K562 (cell line): ENCODE results near the gene COL6A6. TPM values are rescaled to one million over a fixed set of nuclear protein-coding genes. Genes with fewer than 3 reads are reported as not detected.

ENCODE experiments used
- ATAC-seq: fragments of 200-7000 bp; cut with Tn5 transposase; 3 replicates; pipeline ENCODE4 v1.9.1; 2020; ENCODE audit warnings: moderate library complexity
- BruUV-seq: library from RNA; stranded (reverse); fragments of 400-500 nt; replicated peaks from 2 replicates; lab custom pipeline; 2021; lab: Mats Ljungman, UMichigan
- CTCF ChIA-PET: fragments of 300-600 bp; formaldehyde crosslinking; extraction: SDS; loops from one replicate; lab custom pipeline; 2021; ENCODE audit warnings: low intra/inter-chr PET ratio; lab: Yijun Ruan, JAX
- POLR2A ChIA-PET: fragments of 300-600, 350-650 bp; sonication (Branson Sonifier 250); formaldehyde crosslinking; extraction: SDS; loops from one replicate; lab custom pipeline; 2021; ENCODE audit warnings: antibody characterized with exemption, inconsistent platforms; lab: Yijun Ruan, JAX
- DNase-seq, 4 experiments: peaks; one replicate each; pipeline versions ENCODE4 v3.0.0 to v3.0.0-alpha.2; 2011 to 2018; ENCODE audit warnings: low spot score in 3 of 4, mixed read lengths in 3 of 4; ENCODE audit errors: extremely low read depth in 1 of 4
- FAIRE-seq: peaks from 2 replicates; lab custom pipeline; 2011; peaks lifted over from hg19 to GRCh38; lab: Jason Lieb, UNC
- H2AFZ ChIP-seq: 2 replicates; pipeline ENCODE4 v1.6.0; 2011; ENCODE audit warnings: low read depth, low read length, control low read depth, inconsistent platforms
- H3K27ac ChIP-seq: fragments of 200-600 bp; 3 replicates; pipeline ENCODE4 v1.8.0; 2011; ENCODE audit warnings: low read depth, mild to moderate bottlenecking, control low read depth, inconsistent platforms, low read length, moderate library complexity, mixed read lengths; ENCODE audit errors: extremely low read depth
- H3K27me3 ChIP-seq, 2 experiments: fragments of 300-600 bp in 1 of 2; 2 replicates in 1 of 2; 3 replicates in 1 of 2; pipeline versions ENCODE4 v1.6.0 to v1.8.0; 2011; ENCODE audit warnings: inconsistent platforms in 2 of 2, low read length in 2 of 2, mild to moderate bottlenecking in 1 of 2, mixed read lengths in 1 of 2, moderate library complexity in 1 of 2; ENCODE audit not compliant: control insufficient read depth in 2 of 2, insufficient read depth in 2 of 2
- H3K36me3 ChIP-seq: fragments of 300-600 bp; 3 replicates; pipeline ENCODE4 v1.8.0; 2011; ENCODE audit warnings: mild to moderate bottlenecking, low read length, inconsistent platforms; ENCODE audit not compliant: control insufficient read depth, insufficient read depth
- H3K4me1 ChIP-seq, 2 experiments: fragments of 200-600 bp in 1 of 2; replicated peaks in 1 of 2; 2 replicates in 1 of 2; 3 replicates in 1 of 2; pipeline versions ENCODE4 v1.5.1 to v1.8.0; 2011; ENCODE audit warnings: inconsistent platforms in 2 of 2, low read length in 2 of 2, mild to moderate bottlenecking in 1 of 2, mixed read lengths in 1 of 2, moderate library complexity in 1 of 2; ENCODE audit not compliant: control insufficient read depth in 2 of 2, insufficient read depth in 2 of 2
- H3K4me2 ChIP-seq: 2 replicates; pipeline ENCODE4 v1.6.1; 2011; ENCODE audit warnings: low read length, control low read depth, inconsistent platforms, mixed read lengths; ENCODE audit not compliant: insufficient read depth
- H3K4me3 ChIP-seq: fragments of 200-600 bp; sonication (generic), shearing (Covaris generic); 2 replicates; pipeline ENCODE4 v1.5.1; 2016; ENCODE audit warnings: control low read depth, inconsistent platforms
- H3K79me2 ChIP-seq: fragments of 200-600 bp; 3 replicates; pipeline ENCODE4 v1.8.0; 2011; ENCODE audit warnings: low read length, inconsistent platforms; ENCODE audit not compliant: control insufficient read depth, insufficient read depth
- H3K9ac ChIP-seq, 2 experiments: 2 replicates each; pipeline versions ENCODE4 v1.6.0 to v1.6.1; 2011; ENCODE audit warnings: low read depth in 2 of 2, low read length in 2 of 2, control low read depth in 1 of 2, inconsistent platforms in 1 of 2, mild to moderate bottlenecking in 1 of 2, mixed read lengths in 1 of 2; ENCODE audit not compliant: insufficient read depth in 1 of 2
- H3K9me1 ChIP-seq: one replicate; pipeline ENCODE4 v1.6.0; 2011; ENCODE audit warnings: inconsistent platforms, mild to moderate bottlenecking, low read length, moderate library complexity; ENCODE audit not compliant: control insufficient read depth, insufficient read depth
- H3K9me3 ChIP-seq: replicated peaks from 2 replicates; pipeline ENCODE4 v1.5.1; 2011; ENCODE audit warnings: low read depth, low read length, inconsistent platforms; ENCODE audit not compliant: control insufficient read depth, insufficient read depth
- H4K20me1 ChIP-seq: replicated peaks from 2 replicates; pipeline ENCODE4 v1.6.1; 2011; ENCODE audit warnings: low read length, inconsistent platforms, mixed read lengths; ENCODE audit not compliant: control insufficient read depth, insufficient read depth
- ASH1L ChIP-seq: fragments of 450-650 bp; IDR thresholded peaks from 2 replicates; pipeline ENCODE4 v1.6.1; 2018; ENCODE audit warnings: borderline replicate concordance, mild to moderate bottlenecking, low read depth; ENCODE audit not compliant: partially characterized antibody
- CBFA2T3 ChIP-seq: fragments of 450-650 bp; IDR thresholded peaks from 2 replicates; pipeline ENCODE4 v1.6.1; 2017
- DMBX1 ChIP-seq: fragments of 250-450 bp; sonication (Bioruptor Pico); IDR thresholded peaks from 2 replicates; pipeline ENCODE4 v1.8.0; 2022; ENCODE audit warnings: inconsistent platforms, mild to moderate bottlenecking, moderate library complexity, borderline replicate concordance
- MEIS2 ChIP-seq: fragments of 450-650 bp; IDR thresholded peaks from 2 replicates; pipeline ENCODE4 v1.6.1; 2014; ENCODE audit warnings: mild to moderate bottlenecking; ENCODE audit not compliant: partially characterized antibody
- SREBF1 ChIP-seq: fragments of 150-350 bp; IDR thresholded peaks from 2 replicates; pipeline ENCODE4 v1.6.1; 2014; ENCODE audit warnings: antibody characterized with exemption, low read depth, low read length, borderline replicate concordance
- ZBTB8A ChIP-seq: fragments of 450-650 bp; IDR thresholded peaks from 2 replicates; pipeline ENCODE4 v1.6.1; 2018; ENCODE audit warnings: mild to moderate bottlenecking, moderate library complexity; ENCODE audit not compliant: partially characterized antibody
- ZNF165 ChIP-seq: fragments of 250-450 bp; sonication (Bioruptor Pico); IDR thresholded peaks from 2 replicates; pipeline ENCODE4 v1.4.0; 2020; ENCODE audit warnings: borderline replicate concordance
- ZNF699 ChIP-seq: fragments of 250-450 bp; sonication (Bioruptor Pico); IDR thresholded peaks from 2 replicates; pipeline ENCODE4 v1.8.0; 2021; ENCODE audit warnings: mild to moderate bottlenecking, moderate library complexity; ENCODE audit not compliant: insufficient replicate concordance
- WGBS: fragments of 100-300 bp; shearing (Covaris generic); methylation state at CpG from one replicate; pipeline ENCODE4 v1.1.6; 2016; ENCODE audit warnings: low coverage, mixed read lengths; ENCODE audit not compliant: insufficient coverage; ENCODE audit errors: missing lambda C conversion rate; 5-methylcytosine and 5-hydroxymethylcytosine counted together
- in situ Hi-C: fragments of 300-500 bp; cut with MboI; formaldehyde crosslinking; loops from 4 replicates; pipeline ENCODE4 v1.15.0; 2018; ENCODE audit warnings: inconsistent platforms, mixed read lengths
- intact Hi-C: fragments of 100-400 bp; cut with micrococcal nuclease; formaldehyde crosslinking; loops from 2 replicates; pipeline ENCODE4 v1.14.2; 2022
- polyA plus RNA-seq, 8 experiments: library from polyadenylated mRNA; depleted of rRNA in 4 of 8; stranded (reverse) in 5 of 8; unstranded in 3 of 8; fragments of >200 nt; fragmentation: Nextera tagmentation in 2 of 8; fragmentation: Illumina TruSeq in 1 of 8; extraction: Ambion mirVana in 2 of 8; extraction: Trizol in 1 of 8; gene quantifications; 2 replicates each; pipeline versions ENCODE4 v1.2.1 to v1.2.3, GENCODE V29; 2011 to 2014; ENCODE audit warnings: inconsistent platforms in 1 of 8, missing spikeins in 1 of 8
- total RNA-seq, 7 experiments: library from RNA; depleted of rRNA in 6 of 7; stranded (reverse); fragments of >200 nt in 6 of 7; fragmentation: Illumina TruSeq in 2 of 7; extraction: Trizol in 2 of 7; gene quantifications; 2 replicates each; pipeline versions ENCODE4 v1.2.1 to v1.2.3, GENCODE V29; 2011 to 2021; ENCODE audit warnings: low replicate concordance in 1 of 7
- TF ChIP-seq, protein P1 (sequence below): fragments of 200-800 bp; sonication (Bioruptor generic); IDR thresholded peaks from 2 replicates; pipeline ENCODE4 v1.6.1; 2017; ENCODE audit warnings: missing genetic modification characterization, missing compliant biosample characterization
- TF ChIP-seq, protein P2 (sequence below): fragments of 250-450 bp; sonication (Bioruptor Pico); IDR thresholded peaks from 2 replicates; pipeline ENCODE4 v1.8.0; 2022; ENCODE audit warnings: moderate library complexity, mild to moderate bottlenecking, inconsistent platforms

Gene COL6A6
- total and polyA plus RNA-seq, 9 of the 15 experiments (the other 6 are each of a cell fraction or from before 2014, with no cell fraction given) = 0.03 to 0.04 (median 0.03) TPM; not detected in 4

DNA sequence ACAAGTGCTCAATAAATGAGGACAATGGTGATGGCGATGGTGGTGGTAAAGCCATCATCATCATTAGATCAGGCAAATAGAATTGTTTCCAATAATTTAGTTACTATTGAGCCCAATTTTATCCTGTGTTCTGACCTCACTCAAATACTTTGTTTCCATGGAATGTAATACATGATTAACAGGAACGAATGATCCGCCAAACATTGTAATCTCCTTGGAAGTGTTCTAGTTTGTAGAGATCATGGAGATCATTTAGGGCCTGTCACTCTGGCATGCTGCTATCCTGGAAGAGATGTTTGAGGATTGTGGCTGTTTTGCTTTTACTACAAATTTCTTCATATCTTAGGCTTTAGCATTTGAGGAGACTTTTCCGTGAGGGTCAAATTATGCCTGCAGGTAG is 2.8 kb downstream of the COL6A6 start:
- Histone ChIP-seq H3K36me3 (no peaks in the 10 kb centered on the region), H2AFZ (no peak overlapping the region), H3K9me3 (no peaks in the 10 kb centered on the region), H3K79me2 (no peaks in the 10 kb centered on the region), H3K4me3 (no peak overlapping the region), H3K27me3 (peaks cover 3 to 13% of the 10 kb centered on the region in 2 experiments; a peak in 4 of 5 replicates), H4K20me1 (no peaks in the 10 kb centered on the region), H3K9me1 (no peaks in the 10 kb centered on the region), H3K27ac (no peak overlapping the region), H3K9ac (no peak overlapping the region), H3K4me2 (no peak overlapping the region), H3K4me1 (peaks cover 0 to 7% of the 10 kb centered on the region in 2 experiments; a peak in 3 of 5 replicates)
- WGBS = 69% methylated on average over 4 of the region's 4 CpGs
- intact Hi-C loops = no loop called here
- no peak for DNase-seq
- in situ Hi-C loops = no loop called here
- CTCF ChIA-PET = no interaction called here
- no peak for TF ChIP-seq CBFA2T3
- no peak for TF ChIP-seq ASH1L
- no peak for TF ChIP-seq DMBX1 (CRISPR knock-in tag)
- TF ChIP-seq ZNF165 (CRISPR knock-in tag) = no peak
- TF ChIP-seq ZBTB8A = no peak
- no peak for TF ChIP-seq ZNF699 (CRISPR knock-in tag)
- TF ChIP-seq, protein P1, sequence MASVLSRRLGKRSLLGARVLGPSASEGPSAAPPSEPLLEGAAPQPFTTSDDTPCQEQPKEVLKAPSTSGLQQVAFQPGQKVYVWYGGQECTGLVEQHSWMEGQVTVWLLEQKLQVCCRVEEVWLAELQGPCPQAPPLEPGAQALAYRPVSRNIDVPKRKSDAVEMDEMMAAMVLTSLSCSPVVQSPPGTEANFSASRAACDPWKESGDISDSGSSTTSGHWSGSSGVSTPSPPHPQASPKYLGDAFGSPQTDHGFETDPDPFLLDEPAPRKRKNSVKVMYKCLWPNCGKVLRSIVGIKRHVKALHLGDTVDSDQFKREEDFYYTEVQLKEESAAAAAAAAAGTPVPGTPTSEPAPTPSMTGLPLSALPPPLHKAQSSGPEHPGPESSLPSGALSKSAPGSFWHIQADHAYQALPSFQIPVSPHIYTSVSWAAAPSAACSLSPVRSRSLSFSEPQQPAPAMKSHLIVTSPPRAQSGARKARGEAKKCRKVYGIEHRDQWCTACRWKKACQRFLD (CRISPR knock-in tag) = no peak
- TF ChIP-seq, protein P2, sequence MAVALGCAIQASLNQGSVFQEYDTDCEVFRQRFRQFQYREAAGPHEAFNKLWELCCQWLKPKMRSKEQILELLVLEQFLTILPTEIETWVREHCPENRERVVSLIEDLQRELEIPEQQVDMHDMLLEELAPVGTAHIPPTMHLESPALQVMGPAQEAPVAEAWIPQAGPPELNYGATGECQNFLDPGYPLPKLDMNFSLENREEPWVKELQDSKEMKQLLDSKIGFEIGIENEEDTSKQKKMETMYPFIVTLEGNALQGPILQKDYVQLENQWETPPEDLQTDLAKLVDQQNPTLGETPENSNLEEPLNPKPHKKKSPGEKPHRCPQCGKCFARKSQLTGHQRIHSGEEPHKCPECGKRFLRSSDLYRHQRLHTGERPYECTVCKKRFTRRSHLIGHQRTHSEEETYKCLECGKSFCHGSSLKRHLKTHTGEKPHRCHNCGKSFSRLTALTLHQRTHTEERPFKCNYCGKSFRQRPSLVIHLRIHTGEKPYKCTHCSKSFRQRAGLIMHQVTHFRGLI = no peak
- TF ChIP-seq SREBF1 = no peak
- TF ChIP-seq MEIS2 = no peak
- POLR2A ChIA-PET = no interaction called here
- no peak for FAIRE-seq
- no peak for ATAC-seq
- BruUV-seq = no TSS peak
